AG04449 (cell line): ENCODE data around the gene OTUD3.

Source experiments
- CTCF ChIA-PET: fragments of 350-600 bp; formaldehyde crosslinking; extraction: SDS; loops from one replicate; lab custom pipeline; 2021; ENCODE audit warnings: antibody characterized with exemption; lab: Yijun Ruan, JAX
- POLR2A ChIA-PET: fragments of 400-600, 350-600 bp; formaldehyde crosslinking; extraction: SDS; loops from one replicate; lab custom pipeline; 2020; ENCODE audit warnings: antibody characterized with exemption, inconsistent platforms; lab: Yijun Ruan, JAX
- DNase-seq: peaks from one replicate; pipeline ENCODE4 v3.0.0-alpha.2; 2010; ENCODE audit warnings: low read depth, low spot score
- H3K4me3 ChIP-seq: 2 replicates; pipeline ENCODE4 v1.5.1; 2011; ENCODE audit warnings: low read depth, mild to moderate bottlenecking, control low read depth, low read length
- TF ChIP-seq, protein P1 (sequence below): IDR thresholded peaks from one replicate; pipeline ENCODE4 v1.5.1; 2011; ENCODE audit warnings: mild to moderate bottlenecking, moderate library complexity, low read length, control low read depth, inconsistent platforms; ENCODE audit not compliant: insufficient read depth; ENCODE audit errors: missing control alignments

Gene OTUD3

DNA sequence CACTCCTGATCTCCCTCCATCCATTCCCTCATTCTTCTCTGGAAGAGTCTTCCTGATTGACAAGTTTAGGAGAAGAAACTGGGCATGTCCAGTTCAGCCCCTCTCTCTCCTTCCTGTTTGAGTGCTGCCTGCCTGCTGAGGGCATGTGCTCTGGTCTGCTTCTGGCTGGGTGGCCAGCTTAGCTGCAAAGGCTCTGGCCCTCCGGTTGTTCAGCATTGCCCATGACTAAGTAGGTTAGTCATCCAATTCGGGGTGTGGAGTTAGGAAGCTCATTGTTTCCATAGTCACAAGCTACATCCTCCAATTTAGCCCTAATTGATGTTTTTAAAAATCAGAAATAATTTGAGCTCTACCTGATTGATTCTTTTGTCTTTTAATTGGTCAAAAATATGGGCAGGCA lies 66.8 kb downstream of the OTUD3 start:
- TF ChIP-seq, protein P1, sequence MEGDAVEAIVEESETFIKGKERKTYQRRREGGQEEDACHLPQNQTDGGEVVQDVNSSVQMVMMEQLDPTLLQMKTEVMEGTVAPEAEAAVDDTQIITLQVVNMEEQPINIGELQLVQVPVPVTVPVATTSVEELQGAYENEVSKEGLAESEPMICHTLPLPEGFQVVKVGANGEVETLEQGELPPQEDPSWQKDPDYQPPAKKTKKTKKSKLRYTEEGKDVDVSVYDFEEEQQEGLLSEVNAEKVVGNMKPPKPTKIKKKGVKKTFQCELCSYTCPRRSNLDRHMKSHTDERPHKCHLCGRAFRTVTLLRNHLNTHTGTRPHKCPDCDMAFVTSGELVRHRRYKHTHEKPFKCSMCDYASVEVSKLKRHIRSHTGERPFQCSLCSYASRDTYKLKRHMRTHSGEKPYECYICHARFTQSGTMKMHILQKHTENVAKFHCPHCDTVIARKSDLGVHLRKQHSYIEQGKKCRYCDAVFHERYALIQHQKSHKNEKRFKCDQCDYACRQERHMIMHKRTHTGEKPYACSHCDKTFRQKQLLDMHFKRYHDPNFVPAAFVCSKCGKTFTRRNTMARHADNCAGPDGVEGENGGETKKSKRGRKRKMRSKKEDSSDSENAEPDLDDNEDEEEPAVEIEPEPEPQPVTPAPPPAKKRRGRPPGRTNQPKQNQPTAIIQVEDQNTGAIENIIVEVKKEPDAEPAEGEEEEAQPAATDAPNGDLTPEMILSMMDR = no peak
- H3K4me3 ChIP-seq = no peak overlapping the region
- ChIA-PET CTCF (interaction anchor here (1.0 to 1.5 kb wide), 4 partner anchors 9 to 203 kb away, joined by 3 to 5 read pairs (median 4); no protein-coding TSS in a partner anchor), POLR2A (no interaction called here)
- DNase-seq = peak; percentile 23

DNA sequence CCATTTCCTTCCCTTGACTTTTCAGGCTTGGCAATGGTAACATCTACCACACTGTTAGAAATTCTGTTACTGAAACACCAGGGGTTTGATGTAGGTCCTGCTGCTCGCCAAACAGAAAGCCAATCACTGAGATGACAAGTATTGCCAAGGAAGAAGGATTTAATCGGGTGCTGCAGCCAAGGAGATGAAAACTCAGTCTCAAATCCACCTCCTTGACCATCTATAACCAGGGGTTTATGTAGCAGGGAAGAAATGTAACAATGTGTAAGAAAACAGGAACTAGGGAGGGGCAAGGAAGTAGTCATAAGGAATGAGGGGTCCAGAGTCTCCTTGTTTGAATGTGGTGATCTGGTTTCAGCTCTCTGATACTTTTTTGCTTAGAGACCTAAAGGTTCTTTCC lies 71.9 kb downstream of the OTUD3 start:
- no peak overlapping the region for H3K4me3 ChIP-seq
- TF ChIP-seq, protein P1 = no peak
- CTCF ChIA-PET = no interaction called here
- POLR2A ChIA-PET = no interaction called here
- no peak for DNase-seq

DNA sequence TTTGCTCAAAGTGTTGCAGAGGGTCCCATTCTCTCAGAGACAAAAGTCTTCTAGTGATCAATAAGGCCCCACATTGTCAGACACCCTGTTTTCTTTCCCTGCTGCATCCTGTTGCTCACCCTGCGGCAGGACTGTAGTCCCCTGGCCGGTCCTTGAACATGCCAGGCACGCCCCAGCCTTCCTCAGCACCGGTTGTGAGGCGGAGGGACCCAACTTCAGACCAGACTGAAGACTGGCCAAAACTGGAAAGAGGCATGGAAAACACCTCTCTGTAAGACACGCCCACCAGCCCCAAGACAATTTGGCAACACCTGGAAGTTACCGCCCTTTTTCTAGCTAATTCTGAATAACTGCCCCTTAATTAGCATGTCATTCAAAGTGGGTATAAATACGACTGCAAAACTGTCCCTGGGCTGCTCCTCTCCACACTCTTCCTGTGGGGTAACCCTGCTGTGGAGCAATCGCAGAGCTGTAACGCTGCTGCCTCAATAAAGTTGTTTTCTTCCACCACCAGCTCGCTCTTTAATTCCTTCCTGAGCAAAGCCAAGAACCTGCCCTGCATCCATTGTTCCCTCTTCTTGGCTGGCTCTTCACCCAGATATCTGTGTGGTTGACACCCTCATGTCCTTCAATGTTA lies 73.5 kb downstream of the OTUD3 start:
- ChIA-PET CTCF (interaction anchor here (1.0 to 1.5 kb wide), 2 partner anchors 37 to 196 kb away, joined by 3 to 6 read pairs; no protein-coding TSS in a partner anchor), POLR2A (no interaction called here)
- no peak for DNase-seq
- TF ChIP-seq, protein P1 = no peak
- no peak overlapping the region for H3K4me3 ChIP-seq

DNA sequence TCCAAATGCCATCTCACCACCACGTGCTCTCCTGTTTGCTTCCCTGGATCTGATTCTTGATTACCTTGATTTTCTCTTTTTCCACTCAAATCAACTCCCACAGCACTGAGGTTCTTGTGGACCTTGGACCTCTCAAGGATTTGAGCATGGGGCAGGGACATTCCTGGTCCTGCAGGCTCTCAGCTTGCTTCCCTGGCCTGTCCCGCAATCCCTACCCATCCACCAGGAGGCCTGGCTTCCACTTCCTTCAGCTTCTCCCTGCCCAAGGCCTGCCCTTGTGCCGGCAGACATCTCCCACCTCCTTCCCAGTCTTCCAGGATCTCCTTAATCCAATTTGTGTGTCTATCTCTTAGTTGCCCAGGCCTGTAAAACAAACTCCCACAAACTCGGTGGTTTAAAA lies 75.6 kb downstream of the OTUD3 start:
- TF ChIP-seq, protein P1 = peak; percentile 17
- CTCF ChIA-PET = interaction anchor here (0.9 to 2.3 kb wide), 4 partner anchors 9 to 238 kb away, joined by 3 to 8 read pairs (median 3); no protein-coding TSS in a partner anchor
- no peak for DNase-seq
- H3K4me3 ChIP-seq = no peak overlapping the region
- POLR2A ChIA-PET = no interaction called here

DNA sequence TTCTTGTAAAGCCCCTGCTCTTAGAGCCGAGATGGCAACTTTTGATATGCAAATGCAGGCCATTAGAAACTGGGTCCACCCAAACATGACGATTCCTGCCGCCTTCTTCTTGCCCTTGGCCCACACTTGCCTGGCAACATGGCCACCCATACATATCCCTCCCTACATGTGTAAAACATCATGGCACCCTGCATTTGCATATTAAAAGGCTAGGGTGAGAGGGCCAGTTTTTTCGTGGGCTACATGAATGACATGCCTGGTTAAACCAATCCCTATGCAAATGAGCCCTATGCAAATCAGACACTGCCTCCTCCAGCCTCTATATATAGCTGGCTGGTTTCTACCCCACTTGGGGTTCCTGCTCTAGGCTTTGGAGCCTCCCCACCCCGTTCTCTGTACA lies 78.4 kb downstream of the OTUD3 start:
- TF ChIP-seq, protein P1 = no peak
- POLR2A ChIA-PET = no interaction called here
- CTCF ChIA-PET = no interaction called here
- no peak for DNase-seq
- no peak overlapping the region for H3K4me3 ChIP-seq
